Measurements from ENCODE around the gene BHLHE40. TPM values are rescaled to one million over a fixed set of nuclear protein-coding genes. Genes with fewer than 3 reads are reported as not detected.

Gene BHLHE40
- total RNA-seq, 2 experiments from 2014 or later: 167 to 182 TPM

GRCh38 chr3:5026046-5026362 lies 46.8 kb downstream of the BHLHE40 start:
- DNase-seq (peak in 1 of 14 experiments; percentile 11), ATAC-seq (ENCODE audit: poor library complexity) (peak; percentile 43)
- Histone ChIP-seq H3K36me3 (ENCODE audit: insufficient read depth, low read length) (no peaks in the 10 kb centered on the region), H3K27me3 (ENCODE audit: control insufficient read depth in 1 of 2, insufficient read depth in 2 of 2, low read length in 2 of 2) (no peaks in the 10 kb centered on the region), H3K4me1 (ENCODE audit: insufficient read depth, low read length) (peaks cover 19% of the 10 kb centered on the region), H3K27ac (ENCODE audit: low read depth in 1 of 2, low read length in 2 of 2) (peak overlapping the region in 1 of 2 donors; percentile 44), H3K4me3 (ENCODE audit: low read length) (peak overlapping the region; percentile 61), H3K9me3 (ENCODE audit: control insufficient read depth in 1 of 2, insufficient read depth in 1 of 2, low read length in 2 of 2) (no peaks in the 10 kb centered on the region)
- intact Hi-C loops (cut with DNase I, micrococcal nuclease): loop anchor here (1.0 to 5.0 kb wide), 4 partner anchors 41 to 315 kb away; no protein-coding TSS in a partner anchor
- Mint-ChIP-seq H3K9me3 (no peaks in the 10 kb centered on the region), H3K36me3 (ENCODE audit: low read depth) (no peaks in the 10 kb centered on the region), H3K4me3 (peak overlapping the region; percentile 34), H3K27ac (no peak overlapping the region), H3K27me3 (no peaks in the 10 kb centered on the region), H3K4me1 (ENCODE audit: low read depth) (peaks cover 15% of the 10 kb centered on the region)
- ChIA-PET POLR2A (interaction anchor here (0.8 to 1.5 kb wide), 5 partner anchors 15 to 204 kb away, joined by 3 to 4 read pairs (median 4); partner anchors contain the start of gene BHLHE40), CTCF (interaction anchor here (0.6 to 2.7 kb wide), 8 partner anchors 9 to 314 kb away, joined by 3 to 15 read pairs (median 6); partner anchors contain the start of gene BHLHE40)
- no peak for TF ChIP-seq CTCF (IDR thresholded peaks at IDR 0.05)

DNA sequence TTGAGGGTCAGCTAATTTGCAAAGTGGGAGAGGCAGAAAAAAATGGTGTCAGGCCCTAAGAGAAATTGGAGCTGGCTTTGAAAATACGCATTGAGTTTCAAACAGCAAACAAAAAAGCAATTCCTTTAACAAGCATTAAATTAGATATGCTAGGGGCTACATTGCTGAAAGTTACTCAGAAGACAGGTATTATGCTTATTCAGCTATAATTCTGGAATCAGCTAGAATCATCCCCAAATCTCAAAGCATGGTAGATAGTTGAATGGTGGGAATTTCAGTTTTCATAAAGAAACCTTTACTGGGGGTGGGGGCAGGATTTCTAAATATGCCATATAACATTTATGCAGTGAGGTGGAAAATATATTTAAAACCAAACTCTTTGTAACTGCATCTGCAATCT lies 50.5 kb downstream of the BHLHE40 start:
- DNase-seq (no peak), ATAC-seq (ENCODE audit: poor library complexity) (no peak)
- Histone ChIP-seq H3K27me3 (ENCODE audit: control insufficient read depth in 1 of 2, insufficient read depth in 2 of 2, low read length in 2 of 2) (no peaks in the 10 kb centered on the region), H3K27ac (ENCODE audit: low read depth in 1 of 2, low read length in 2 of 2) (no peak overlapping the region), H3K9me3 (ENCODE audit: control insufficient read depth in 1 of 2, insufficient read depth in 1 of 2, low read length in 2 of 2) (no peaks in the 10 kb centered on the region), H3K36me3 (ENCODE audit: insufficient read depth, low read length) (no peaks in the 10 kb centered on the region), H3K4me3 (ENCODE audit: low read length) (no peak overlapping the region), H3K4me1 (ENCODE audit: insufficient read depth, low read length) (peaks cover 16% of the 10 kb centered on the region)
- Mint-ChIP-seq H3K36me3 (ENCODE audit: low read depth) (no peaks in the 10 kb centered on the region), H3K4me3 (no peak overlapping the region), H3K9me3 (no peaks in the 10 kb centered on the region), H3K27me3 (no peaks in the 10 kb centered on the region), H3K27ac (no peak overlapping the region), H3K4me1 (ENCODE audit: low read depth) (peaks cover 4% of the 10 kb centered on the region)
- ChIA-PET POLR2A (no interaction called here), CTCF (no interaction called here)
- TF ChIP-seq CTCF (IDR thresholded peaks at IDR 0.05): no peak
- intact Hi-C loops (cut with DNase I, micrococcal nuclease): loop anchor here in 1 of 2 experiments (5.0 kb wide), 1 partner anchor 207 kb away; no protein-coding TSS in a partner anchor

- Histone ChIP-seq H3K9me3 (ENCODE audit: control insufficient read depth in 1 of 2, insufficient read depth in 1 of 2, low read length in 2 of 2) (no peaks in the 10 kb centered on the region), H3K36me3 (ENCODE audit: insufficient read depth, low read length) (no peaks in the 10 kb centered on the region), H3K4me1 (ENCODE audit: insufficient read depth, low read length) (peaks cover 16% of the 10 kb centered on the region), H3K4me3 (ENCODE audit: low read length) (no peak overlapping the region), H3K27me3 (ENCODE audit: control insufficient read depth in 1 of 2, insufficient read depth in 2 of 2, low read length in 2 of 2) (no peaks in the 10 kb centered on the region), H3K27ac (ENCODE audit: low read depth in 1 of 2, low read length in 2 of 2) (no peak overlapping the region)
- TF ChIP-seq CTCF (IDR thresholded peaks at IDR 0.05): no peak
- POLR2A ChIA-PET: no interaction called here
- no peak for DNase-seq
- H3K27ac Mint-ChIP-seq: no peak overlapping the region
- no peaks in the 10 kb centered on the region for H3K27me3 Mint-ChIP-seq
- H3K9me3 Mint-ChIP-seq: no peaks in the 10 kb centered on the region
- H3K4me1 Mint-ChIP-seq (ENCODE audit: low read depth): peaks cover 4% of the 10 kb centered on the region
- intact Hi-C loops (cut with DNase I, micrococcal nuclease): no loop called here
- H3K36me3 Mint-ChIP-seq (ENCODE audit: low read depth): no peaks in the 10 kb centered on the region
- CTCF ChIA-PET: no interaction called here
- ATAC-seq (ENCODE audit: poor library complexity): no peak
- no peak overlapping the region for H3K4me3 Mint-ChIP-seq
These were observed 50.9 kb downstream of the BHLHE40 start for GRCh38 chr3:5030152-5030551.

Measured in CD4-positive, alpha-beta T cell (primary cell).